GM19043 (cell line): ENCODE measurements around the gene IL1RAP.
A peak's percentile ranks its signal among the peaks of the same experiment; 100 is the strongest.

Experiments
- ATAC-seq: cut with Tn5 transposase; IDR thresholded peaks from one replicate; pipeline ENCODE4 v1.9.1; 2021; ENCODE audit warnings: low read depth; ENCODE audit not compliant: unreplicated experiment

The IL1RAP gene

DNA sequence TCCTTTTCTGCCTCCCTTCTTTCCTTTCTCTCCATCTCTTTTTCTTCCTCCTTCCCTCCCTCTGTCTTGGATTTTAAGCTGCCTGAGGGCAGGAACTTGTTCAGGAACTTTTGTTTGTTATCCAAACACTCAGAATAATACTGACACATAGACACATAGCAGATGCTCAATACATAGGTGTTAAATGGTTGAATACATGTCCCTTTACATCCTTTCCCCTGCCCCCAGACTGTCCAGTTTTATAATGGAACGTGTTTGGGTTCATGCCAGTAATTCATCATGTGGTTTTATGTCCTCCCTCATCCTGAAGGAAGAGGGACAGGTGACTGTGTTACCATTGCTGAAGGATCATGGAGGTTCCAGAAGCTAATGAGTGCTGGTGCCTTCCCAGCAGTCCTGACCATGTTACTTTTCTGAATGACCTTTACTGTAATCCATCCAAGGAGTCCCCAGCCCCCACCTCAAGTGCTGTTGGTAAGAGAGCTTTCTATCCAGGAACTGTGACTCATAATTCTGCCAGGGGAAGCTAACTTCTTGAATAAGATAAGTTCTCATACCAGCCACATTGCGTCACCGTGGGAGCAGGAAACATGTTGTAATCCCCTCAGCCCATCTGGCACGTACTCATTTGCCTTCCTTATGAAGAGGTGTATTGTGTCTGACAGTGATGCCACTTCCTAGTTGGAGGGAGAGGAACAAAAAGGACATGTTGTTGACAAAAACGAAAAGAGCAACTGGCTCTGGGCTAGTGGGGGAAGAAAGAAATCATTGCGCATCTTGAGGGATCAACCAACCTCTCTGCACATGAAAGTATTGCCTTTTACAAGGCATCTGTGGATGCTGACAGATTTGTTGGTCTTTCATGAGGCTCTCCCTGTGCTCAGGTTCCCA is 52.4 kb downstream of the IL1RAP start:
- no peak for ATAC-seq

DNA sequence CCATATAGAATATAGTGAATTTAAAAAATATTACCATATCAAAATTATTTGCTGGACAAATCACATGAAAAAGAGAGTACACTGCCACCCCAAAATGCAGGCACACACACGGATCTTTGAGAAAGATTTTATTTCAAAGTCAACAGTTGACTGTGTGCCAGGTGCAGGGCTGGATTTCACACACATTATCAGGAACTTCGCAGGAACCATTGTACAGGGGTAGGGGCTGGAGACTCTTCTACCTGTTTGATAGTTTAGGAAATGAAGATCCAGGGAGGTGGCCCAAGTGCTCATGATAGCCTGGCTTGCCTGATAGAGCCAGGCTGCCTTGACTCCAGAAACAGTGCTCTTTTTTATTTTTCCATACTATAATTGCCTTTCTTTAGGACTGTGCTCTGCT is 54.2 kb downstream of the IL1RAP start:
- no peak for ATAC-seq

DNA sequence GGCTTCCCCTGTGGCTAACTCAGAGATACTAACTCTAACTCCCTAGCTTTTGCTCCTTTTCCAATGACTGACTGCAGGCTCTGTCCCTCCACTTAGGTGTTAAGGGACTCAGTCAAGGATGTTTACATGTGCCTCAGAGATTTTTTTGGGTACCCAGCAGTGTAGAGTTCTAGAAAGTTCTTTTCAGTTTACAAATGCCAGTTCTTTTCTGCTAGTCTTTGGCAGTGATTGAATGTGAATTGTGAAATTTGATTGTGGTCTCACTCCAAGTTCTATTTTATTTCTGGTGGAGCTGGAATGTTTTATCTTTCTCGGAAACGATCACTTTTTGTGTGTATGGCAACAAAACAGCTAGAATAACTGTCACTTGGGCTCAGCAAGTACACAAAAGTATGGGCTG is 60.6 kb downstream of the IL1RAP start:
- ATAC-seq = no peak

DNA sequence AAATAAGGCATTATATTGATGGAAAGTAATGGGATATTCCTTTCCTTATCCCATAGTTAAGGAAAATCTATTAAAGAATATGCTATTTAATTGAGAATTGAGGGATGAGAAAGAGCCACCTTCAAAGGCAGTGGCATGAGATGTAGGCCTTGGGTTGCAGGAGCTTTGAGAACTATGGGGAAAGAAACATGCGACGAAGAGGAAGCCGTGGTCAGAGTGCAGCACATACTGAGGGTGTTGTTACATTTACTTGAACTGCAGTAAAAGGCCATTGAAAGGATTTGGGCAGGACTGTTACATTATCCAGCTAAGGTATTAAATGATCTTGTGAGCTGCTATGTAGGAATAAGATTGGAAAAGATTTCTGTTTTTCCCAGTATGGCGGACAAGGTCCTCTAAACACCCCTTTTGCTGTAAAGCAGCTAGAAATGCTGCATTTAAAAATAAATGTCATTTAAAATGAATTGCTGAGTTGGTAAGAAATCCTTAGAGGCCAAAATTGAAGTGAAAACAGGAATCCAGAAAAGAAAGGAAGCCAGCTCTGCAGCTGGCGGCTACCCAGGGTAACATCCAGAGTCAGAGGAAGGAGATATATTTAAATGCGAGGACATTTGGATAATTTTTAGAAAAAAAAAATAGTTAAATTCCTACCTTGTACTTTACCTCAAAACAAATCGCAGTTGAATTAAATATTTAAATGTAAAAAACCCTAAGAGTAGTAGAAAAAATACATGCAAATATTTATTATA is 61.7 kb downstream of the IL1RAP start:
- ATAC-seq = no peak

DNA sequence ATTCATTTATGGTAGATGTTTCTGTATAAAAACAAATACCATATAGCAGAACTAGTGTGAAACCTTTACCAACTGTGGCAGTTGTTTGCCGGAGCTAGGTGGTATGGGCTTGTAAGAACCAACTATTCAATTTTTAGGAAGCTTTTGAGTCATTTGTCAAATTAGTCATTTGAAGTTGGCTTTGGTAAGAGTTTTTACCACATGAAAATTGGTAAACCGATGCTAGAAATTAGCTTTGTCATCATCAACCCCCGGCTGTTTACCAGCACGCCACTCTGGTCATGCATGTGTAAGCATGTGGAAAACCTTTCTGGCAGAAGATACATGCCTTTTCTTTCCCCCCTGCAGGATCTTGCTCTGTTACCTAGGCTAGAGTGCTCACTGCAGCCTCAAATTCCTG is 63.3 kb downstream of the IL1RAP start:
- ATAC-seq = no peak

DNA sequence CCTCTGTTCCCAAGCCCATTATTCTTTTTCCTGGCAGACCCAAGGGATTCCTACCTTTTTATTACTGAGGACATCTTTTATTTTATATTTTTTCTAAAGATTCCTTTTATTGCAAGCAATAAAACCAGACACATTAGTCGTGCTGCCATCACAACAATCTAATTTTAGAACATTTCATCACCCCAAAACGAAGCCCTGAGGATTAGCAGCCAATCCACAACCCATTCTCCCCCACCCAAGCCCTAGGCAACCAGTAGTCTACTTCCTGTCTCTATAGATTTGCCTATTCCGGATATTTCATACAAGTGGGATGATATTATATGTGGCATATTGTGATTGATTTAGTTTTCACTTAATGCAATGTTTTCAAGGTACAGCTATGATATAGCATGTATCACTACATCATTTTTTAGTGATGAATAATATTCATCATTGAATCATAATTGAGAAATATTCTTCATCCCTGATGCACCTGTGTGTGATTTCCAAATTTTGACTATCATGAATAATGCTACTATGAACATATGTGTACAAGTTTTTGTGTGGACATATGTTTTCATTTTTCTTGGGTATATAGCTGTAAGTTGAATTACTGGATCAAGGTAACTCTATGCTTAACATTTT is 65.7 kb downstream of the IL1RAP start:
- no peak for ATAC-seq

DNA sequence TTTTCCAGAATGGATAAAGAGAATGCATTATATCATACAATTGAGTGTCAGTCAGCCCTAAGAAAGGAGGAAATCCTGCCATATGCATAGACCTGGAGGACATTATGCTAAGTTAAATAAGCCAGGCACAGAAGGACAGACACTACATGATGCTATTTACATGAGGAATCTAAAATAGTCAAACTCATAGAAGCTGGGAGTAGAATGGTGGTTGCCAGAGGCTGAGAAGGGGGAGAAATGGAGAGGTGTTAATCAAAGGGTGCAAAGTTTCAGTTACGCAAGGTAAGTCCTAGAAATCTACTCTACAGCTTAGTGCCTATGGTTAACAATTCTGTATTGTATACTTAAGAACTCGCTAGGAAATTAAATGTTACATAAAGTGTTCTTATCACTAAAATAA is 66.5 kb downstream of the IL1RAP start:
- ATAC-seq = no peak

DNA sequence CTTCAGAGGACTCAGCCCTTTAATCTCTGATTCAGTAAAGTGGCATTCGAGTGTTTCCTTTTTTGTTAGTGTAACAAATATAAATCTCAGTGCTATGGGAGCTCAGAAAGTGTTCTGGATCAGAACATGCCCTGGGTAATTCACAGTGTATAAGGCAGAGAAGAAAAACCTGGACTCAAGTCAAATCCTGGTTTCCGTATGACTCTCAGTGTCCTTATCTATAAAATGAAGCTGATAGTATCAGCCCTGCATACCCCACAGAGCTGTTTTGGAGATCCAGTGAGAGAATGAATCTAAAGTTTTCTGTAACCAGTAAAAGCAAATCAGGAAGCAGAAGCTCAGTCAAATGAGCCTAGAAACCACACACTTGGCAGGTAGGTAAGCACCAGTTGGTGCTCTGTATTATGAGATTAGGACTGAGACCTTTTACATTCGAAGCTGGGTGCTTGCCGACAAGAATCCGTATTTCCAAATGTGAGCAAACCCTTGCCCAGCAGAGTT is 67.2 kb downstream of the IL1RAP start:
- no peak for ATAC-seq

DNA sequence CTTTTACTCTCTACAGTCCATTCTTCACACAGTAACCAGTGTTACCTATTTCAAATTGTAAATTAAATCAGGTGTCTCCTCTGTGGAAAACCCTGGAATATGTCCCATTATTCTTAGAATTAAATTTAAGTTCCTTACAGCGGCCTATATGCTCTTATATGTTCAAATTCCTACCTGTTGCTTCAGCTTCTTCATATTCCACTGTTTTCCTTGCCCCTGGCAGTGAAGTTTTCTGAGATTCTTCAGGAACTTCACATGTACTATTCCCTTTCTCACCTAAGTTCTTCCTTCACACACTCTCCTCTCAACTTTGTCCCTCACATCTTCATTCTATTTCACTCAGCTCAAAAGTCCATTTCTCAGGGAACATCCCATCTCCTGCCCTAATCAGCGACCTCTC is 68.8 kb downstream of the IL1RAP start:
- no peak for ATAC-seq

DNA sequence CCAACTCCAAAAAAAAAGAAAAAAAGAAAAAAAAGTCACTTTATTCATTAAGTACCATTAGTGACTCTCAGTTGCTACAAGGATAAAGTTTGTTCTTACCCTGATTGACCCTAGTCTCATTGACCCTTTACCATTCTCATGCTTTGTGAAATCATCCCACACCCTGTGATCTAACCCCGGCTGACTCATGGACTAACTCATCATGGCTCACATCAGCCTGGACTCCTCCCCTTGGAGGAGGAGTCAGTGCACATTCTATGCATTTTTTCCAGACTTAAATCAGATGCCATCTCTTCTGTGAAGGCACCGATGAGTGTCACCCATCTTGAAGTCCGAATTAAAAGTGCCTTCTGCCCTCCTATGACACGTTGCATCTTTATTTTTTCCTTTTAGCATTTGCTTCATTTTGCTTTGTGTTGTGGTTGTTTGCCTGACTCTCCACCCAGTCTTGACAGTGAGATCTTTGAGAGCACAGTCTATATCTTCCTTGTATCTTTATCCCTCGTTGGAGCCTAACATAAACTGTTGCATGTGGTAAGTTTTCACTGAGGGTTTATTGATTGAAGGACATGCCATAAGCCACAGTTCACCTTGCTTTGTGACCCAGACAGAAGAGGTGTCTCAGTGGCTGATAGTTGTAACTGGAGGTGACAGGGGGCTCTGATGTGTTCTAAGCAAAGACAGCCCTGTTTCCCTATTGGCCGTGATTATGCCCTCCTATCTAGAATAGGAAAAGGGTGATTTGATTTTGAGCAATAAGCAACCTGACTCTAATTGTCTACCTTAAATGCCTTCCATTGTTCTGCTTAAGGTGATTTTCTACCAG is 72.1 kb downstream of the IL1RAP start:
- peak; percentile 5 for ATAC-seq

DNA sequence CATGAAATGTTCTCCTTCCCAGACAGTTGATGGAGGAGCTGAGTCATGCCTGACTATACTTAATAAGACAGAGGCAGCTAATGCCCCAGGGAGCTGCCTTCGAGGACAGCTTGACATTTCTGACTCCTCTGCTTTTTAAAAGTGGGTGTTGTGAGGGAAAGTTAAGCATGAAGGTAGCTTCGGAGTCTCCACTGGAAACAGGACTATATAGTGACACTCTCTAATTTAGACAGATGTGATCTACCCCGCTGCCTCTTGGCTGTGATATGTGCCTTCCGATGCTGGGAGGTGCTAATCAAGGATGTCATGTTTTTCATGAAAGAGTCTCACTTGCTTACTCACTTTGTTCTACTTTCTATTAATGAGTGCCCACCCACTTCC is 72.7 kb downstream of the IL1RAP start:
- ATAC-seq = peak; percentile 93

DNA sequence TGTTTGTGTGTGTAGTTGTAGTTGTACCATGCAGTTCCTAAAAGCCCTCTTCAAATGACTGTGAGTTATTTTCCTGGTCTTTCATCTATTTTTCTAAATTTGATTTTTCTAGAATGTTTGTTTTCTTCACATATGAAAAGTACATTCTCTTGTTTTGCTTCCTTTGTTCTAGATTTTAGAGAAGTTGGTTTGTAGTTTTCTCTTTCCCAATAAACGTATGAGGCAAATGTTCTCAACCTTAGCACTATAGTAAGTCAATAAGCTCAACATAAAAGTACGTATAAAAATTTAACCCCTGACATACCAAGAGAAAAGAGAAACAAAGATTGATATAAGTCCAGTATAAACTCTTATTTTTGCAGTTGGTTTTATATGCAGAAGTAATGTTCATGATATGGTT is 74.7 kb downstream of the IL1RAP start:
- no peak for ATAC-seq

DNA sequence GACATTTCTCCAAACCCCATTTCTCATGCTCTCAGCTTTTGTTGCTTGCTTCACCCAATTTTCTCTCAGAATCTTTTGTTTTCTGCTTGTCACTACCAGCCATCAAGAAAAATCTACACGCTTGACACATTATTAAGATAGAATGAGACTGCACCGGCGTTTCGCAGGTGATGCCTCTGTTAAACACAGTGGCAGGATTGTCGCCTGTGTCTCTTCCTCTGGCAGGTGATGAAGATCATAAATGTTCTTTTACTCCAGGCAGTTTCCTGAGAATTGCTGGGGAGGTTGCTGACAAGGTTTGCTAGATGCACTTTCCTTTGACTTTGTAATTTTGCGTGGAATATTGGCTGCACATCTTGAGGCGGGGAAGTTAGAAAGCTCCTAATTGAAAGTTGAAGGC is 75.4 kb downstream of the IL1RAP start:
- no peak for ATAC-seq

DNA sequence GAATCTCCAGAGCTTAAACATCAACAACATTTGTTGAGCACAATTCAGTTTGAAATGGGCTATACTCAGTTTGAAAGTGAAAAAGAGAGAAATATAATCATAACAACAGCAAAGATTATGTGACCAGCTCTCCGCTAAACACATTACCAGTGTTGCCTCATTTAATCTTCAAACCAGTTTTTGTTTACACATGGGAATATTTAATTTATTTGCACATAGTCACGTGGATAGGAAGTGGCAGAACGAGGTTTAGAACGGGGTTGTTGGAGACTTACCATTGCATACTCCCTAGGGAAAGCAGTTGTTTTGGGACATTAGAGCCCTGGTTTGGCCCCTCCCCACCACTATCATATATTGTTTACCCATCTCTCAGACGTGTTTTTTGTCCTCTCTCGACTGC is 77.2 kb downstream of the IL1RAP start:
- ATAC-seq = no peak

DNA sequence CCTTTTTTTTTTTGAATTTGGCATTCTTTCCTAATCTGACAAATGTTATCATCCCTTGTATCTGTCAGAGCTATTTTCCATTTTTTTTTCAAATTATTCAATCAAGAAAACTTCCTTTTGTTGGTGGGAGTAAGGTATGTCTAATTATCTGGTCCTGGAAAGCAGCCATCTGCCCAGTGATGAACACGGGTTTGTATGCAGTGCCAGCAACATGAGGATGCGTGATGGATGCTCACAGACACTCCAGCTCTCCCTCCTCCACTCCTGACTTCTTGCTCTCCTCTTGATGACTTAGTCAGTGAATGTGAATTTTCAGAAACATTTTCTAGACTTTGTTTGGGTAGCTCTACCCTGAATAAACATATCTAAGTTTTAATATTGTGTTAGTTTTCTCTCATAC is 79.2 kb downstream of the IL1RAP start:
- no peak for ATAC-seq

DNA sequence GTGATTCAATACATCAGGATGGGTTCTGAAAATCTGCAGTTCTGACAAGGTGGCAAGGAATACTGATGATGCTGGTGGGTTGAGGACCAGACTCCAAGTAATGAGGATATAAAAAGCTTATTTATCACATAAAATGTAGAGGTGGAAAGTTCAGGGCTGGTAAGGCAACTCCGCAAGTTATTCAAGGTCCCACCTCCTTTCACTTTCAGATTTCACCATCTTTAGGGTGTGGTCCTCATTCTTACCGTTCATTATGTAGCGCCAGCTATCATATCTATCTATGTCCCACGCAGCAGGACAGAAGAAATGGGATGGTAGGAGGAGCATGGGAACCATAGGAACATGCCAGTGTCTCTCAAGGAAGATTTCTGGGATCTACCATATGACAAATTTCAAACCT is 80.3 kb downstream of the IL1RAP start:
- no peak for ATAC-seq

DNA sequence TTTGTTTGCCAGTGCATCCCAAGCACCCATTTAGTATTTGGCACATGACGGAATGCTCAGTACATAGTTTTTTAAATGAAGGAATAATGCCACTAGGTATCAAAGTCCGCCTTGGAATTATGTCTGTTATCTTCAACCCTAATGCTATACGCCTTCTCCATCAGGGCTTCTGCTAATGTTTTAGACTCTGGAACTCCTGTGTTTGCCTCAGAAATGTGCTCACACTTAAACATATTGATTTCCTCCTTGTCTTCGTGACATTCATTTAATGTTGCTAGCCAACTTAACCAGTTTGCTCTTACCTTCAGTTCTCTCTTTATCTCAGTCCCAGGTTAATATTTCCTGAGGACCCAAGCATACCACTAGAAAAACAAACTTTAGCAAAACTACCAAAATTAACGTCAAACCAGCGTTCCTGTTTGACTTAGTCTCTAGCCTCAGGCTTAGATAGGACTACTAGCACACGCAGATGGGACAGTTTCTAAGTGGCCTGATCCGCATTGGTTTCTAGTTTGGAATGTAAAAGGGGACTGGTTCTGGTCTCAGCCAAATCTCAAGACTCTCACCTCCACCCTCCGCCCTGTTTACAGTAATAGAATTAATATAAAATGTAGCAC is 81.4 kb downstream of the IL1RAP start:
- no peak for ATAC-seq

DNA sequence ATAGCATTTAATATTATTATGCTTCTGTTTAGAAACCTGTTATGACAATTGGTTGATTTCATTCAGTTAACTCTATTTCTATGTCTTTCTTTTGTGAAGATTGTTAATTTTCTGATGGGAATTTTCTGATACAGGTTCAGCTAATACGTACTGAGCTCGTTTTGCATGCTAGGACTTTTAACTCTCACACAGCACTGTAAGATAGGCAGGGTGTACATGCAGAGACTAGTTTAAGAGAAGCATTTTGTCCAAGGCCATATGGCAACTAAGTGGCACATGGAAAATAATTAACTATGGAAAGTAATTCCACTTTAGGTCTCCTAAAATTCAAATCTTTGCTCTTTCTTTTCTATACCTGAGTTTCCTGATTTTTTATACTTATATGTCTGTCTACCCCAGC is 81.9 kb downstream of the IL1RAP start:
- no peak for ATAC-seq

DNA sequence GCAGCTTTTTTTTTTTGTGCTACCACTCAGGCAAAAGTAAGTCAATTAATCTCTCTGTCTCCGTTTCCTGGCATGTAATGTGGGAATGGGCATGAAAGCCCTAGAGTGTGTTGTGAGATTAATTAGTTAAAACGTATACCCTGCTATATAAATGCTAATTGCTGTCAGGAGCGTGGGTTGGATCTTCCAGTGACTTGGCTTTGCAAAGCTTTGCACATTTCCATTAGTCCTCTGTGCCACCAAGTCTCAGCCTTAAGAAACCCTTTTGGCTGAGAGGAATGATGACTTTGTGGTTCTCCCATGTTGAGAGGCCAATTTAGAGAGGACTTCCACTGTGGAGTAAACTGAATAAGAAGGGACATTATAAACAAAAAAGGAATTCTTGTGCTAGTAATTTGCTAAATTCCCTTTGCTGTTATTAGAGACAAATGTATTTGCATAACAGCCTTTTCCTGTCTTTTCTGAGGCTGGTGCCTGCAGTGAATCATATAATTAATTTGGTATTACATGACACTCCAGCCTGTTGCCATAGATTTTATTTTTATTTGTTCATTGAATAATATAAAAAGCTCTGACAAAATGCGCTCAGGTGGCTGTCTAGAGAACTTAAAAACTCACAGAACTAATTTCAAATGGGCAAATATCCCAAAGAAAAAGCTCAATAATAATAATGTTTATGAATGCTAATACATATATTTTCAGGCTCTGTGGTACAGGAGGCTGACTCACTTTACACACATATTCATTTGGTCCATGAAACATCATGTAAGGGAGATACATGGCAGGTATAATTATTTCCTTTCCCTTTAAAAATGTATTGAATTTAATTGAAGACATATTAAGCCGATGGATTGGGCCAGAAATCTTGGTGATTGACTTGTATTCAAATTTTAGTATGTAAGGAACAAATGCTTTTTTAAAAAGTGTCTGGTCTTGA is 82.7 kb downstream of the IL1RAP start:
- no peak for ATAC-seq
